Body of pancreas (tissue), 4 donors: ENCODE results near the gene RANBP3. TPM values are rescaled to one million over a fixed set of nuclear protein-coding genes. Genes with fewer than 3 reads are reported as not detected.

Experiments used
- ATAC-seq: fragments of 150-250 bp; one replicate; pipeline ENCODE4 v1.9.1; 2016
- DNase-seq, 4 donors: peaks; one replicate each; pipeline ENCODE4 v3.0.0-alpha.2; 2019
- H3K27ac ChIP-seq, 4 donors: fragments of 200-600 bp; sonication (generic); 1 replicate in 3 of 4; 2 replicates in 1 of 4; pipeline versions ENCODE4 v1.5.1 to v1.6.1; 2016 to 2019; ENCODE audit warnings: mild to moderate bottlenecking in 1 of 4, mixed read lengths in 1 of 4, moderate library complexity in 1 of 4
- H3K27me3 ChIP-seq, 2 donors: fragments of 200-600 bp; sonication (generic); one replicate each; pipeline ENCODE4 v1.6.0; 2016; ENCODE audit warnings: mild to moderate bottlenecking in 1 of 2
- H3K36me3 ChIP-seq, 2 donors: fragments of 200-600 bp; sonication (generic); replicated peaks in 1 of 2; 2 replicates each; pipeline ENCODE4 v1.5.1; 2016; ENCODE audit warnings: low read depth in 2 of 2; ENCODE audit not compliant: insufficient read depth in 1 of 2
- H3K4me1 ChIP-seq: fragments of 200-600 bp; sonication (generic); one replicate; pipeline ENCODE4 v1.6.0; 2016
- H3K4me3 ChIP-seq, 2 donors: fragments of 200-600 bp; sonication (generic); 1 replicate in 1 of 2; 2 replicates in 1 of 2; pipeline ENCODE4 v1.5.1; 2016 to 2019
- H3K9me3 ChIP-seq, 3 donors: fragments of 200-600 bp; sonication (generic); 1 replicate in 2 of 3; 2 replicates in 1 of 3; pipeline ENCODE4 v1.5.1; 2016
- POLR2A ChIP-seq, 3 donors: fragments of 450-650 bp; IDR thresholded peaks; one replicate each; pipeline ENCODE4 v1.6.1; 2016; ENCODE audit warnings: antibody characterized with exemption in 3 of 3, mild to moderate bottlenecking in 2 of 3
- WGBS, 2 donors: methylation state at CpG; one replicate each; pipeline ENCODE4 v1.1.5; 2017; 5-methylcytosine and 5-hydroxymethylcytosine counted together
- intact Hi-C: fragments of 100-400 bp; cut with DNase I; formaldehyde crosslinking; loops from one replicate; pipeline ENCODE4 v1.15.1; 2023
- total RNA-seq, 2 donors: library from RNA; depleted of rRNA; stranded (reverse); fragments of >200 nt; gene quantifications; one replicate each; pipeline ENCODE4 v1.1.0, GENCODE V29; 2016
- TF ChIP-seq, protein P1 (sequence below), 7 experiments: fragments of 450-650 bp in 4 of 7; fragments of 200-600 bp in 3 of 7; sonication (generic) in 3 of 7; IDR thresholded peaks; one replicate each; pipeline ENCODE4 v1.5.1; 2016 to 2019; ENCODE audit warnings: antibody characterized with exemption in 7 of 7

RANBP3 gene
- total RNA-seq, 2 donors from 2014 or later = 62.0 to 90.0 TPM

DNA sequence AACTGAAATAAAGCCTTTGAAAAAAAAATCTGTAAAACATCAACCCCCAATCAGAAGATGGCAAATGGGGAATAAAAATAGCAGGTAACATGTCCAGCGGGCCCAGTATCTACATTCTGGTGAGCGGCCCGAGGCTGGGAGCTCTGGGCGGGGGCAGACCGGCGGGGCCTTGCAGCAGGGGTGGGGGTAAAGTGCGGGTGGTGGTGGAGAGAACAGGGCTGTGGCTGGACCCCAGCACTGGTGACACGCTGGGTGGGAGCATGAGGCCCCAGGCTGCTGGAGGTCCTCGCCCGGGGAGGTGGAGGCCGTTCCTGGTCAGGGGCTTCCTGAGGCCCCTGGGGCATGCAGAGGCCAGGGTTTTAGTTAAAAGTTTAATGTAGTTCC is 62.2 kb downstream of the RANBP3 start:
- Histone ChIP-seq H3K4me1 (peaks cover 16% of the 10 kb centered on the region), H3K27ac (peak overlapping the region in 2 of 4 donors; percentile 76 to 79), H3K27me3 (no peaks in the 10 kb centered on the region), H3K36me3 (peaks cover 0 to 28% of the 10 kb centered on the region in 2 donors), H3K9me3 (no peaks in the 10 kb centered on the region), H3K4me3 (no peak overlapping the region)
- intact Hi-C loops = no loop called here
- ATAC-seq (no peak), DNase-seq (no peak)
- no peak for TF ChIP-seq POLR2A (IDR thresholded peaks at IDR 0.05)
- TF ChIP-seq, protein P1, sequence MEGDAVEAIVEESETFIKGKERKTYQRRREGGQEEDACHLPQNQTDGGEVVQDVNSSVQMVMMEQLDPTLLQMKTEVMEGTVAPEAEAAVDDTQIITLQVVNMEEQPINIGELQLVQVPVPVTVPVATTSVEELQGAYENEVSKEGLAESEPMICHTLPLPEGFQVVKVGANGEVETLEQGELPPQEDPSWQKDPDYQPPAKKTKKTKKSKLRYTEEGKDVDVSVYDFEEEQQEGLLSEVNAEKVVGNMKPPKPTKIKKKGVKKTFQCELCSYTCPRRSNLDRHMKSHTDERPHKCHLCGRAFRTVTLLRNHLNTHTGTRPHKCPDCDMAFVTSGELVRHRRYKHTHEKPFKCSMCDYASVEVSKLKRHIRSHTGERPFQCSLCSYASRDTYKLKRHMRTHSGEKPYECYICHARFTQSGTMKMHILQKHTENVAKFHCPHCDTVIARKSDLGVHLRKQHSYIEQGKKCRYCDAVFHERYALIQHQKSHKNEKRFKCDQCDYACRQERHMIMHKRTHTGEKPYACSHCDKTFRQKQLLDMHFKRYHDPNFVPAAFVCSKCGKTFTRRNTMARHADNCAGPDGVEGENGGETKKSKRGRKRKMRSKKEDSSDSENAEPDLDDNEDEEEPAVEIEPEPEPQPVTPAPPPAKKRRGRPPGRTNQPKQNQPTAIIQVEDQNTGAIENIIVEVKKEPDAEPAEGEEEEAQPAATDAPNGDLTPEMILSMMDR (IDR thresholded peaks at IDR 0.05) = no peak
- 81 to 88% methylated on average over 7 to 11 of the region's 11 CpGs for WGBS, 2 donors

DNA sequence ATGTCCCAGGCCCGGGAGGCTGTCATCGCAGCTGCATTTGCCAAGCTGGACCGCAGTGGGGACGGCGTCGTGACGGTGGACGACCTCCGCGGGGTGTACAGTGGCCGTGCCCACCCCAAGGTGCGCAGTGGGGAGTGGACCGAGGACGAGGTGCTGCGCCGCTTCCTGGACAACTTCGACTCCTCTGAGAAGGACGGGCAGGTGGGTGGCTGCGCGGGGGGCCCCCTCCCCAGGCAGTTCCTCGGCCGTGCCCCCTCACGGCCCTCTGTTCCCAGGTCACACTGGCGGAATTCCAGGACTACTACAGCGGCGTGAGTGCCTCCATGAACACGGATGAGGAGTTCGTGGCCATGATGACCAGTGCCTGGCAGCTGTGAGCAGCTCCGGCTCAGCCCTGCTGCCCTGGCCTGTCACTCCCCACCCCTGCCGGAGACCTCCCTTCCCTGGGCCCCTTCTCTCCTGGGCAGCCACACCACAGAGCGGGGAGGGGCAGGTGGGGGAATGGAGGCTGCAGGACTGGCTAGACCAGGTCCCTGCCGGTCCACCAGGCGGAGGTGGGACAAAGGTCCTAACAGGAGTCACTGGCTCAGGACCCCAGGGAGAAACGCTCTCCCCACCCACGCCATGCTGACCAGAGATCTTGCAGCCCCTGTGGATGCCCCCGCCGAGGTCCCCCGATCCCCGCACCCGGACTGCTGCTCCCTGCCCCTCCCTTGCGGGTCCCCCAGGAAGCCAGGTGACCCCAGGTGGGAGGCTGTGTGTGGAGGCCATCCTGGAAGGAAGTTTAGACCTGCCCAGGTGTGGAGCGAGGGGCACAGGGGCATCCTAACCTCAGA is 62.8 kb downstream of the RANBP3 start:
- DNase-seq (peak; percentile 35 to 56 (median 48)), ATAC-seq (peak; percentile 22)
- Histone ChIP-seq H3K27me3 (no peaks in the 10 kb centered on the region), H3K4me1 (peaks cover 16% of the 10 kb centered on the region), H3K27ac (peak overlapping the region in 3 of 4 donors; percentile 64 to 79 (median 76)), H3K36me3 (peaks cover 0 to 28% of the 10 kb centered on the region in 2 donors), H3K9me3 (no peaks in the 10 kb centered on the region), H3K4me3 (no peak overlapping the region)
- TF ChIP-seq POLR2A (IDR thresholded peaks at IDR 0.05) = no peak
- TF ChIP-seq, protein P1 (IDR thresholded peaks at IDR 0.05) = peak in 1 of 7 experiments; percentile 3
- 60 to 84% methylated on average over 9 to 42 of the region's 42 CpGs for WGBS, 2 donors
- intact Hi-C loops = no loop called here

DNA sequence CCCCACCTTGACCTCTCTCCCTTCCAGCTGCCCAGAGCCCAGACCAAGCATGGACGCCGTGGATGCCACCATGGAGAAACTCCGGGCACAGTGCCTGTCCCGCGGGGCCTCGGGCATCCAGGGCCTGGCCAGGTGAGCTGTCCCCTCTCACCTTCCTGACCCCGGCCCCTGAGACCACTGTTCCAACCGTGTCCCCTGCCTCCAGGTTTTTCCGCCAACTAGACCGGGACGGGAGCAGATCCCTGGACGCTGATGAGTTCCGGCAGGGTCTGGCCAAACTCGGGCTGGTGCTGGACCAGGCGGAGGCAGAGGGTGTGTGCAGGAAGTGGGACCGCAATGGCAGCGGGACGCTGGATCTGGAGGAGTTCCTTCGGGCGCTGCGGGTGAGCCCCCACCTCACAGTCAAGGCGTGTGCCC is 63.6 kb downstream of the RANBP3 start:
- Histone ChIP-seq H3K27me3 (no peaks in the 10 kb centered on the region), H3K4me3 (no peak overlapping the region), H3K27ac (peak overlapping the region; percentile 23 to 79 (median 70)), H3K4me1 (peaks cover 16% of the 10 kb centered on the region), H3K36me3 (peaks cover 0 to 28% of the 10 kb centered on the region in 2 donors), H3K9me3 (no peaks in the 10 kb centered on the region)
- ATAC-seq (peak; percentile 39), DNase-seq (no peak)
- WGBS, 2 donors = 62 to 72% methylated on average over 5 to 21 of the region's 22 CpGs
- intact Hi-C loops = no loop called here
- TF ChIP-seq, protein P1 (IDR thresholded peaks at IDR 0.05) = no peak
- no peak for TF ChIP-seq POLR2A (IDR thresholded peaks at IDR 0.05)

DNA sequence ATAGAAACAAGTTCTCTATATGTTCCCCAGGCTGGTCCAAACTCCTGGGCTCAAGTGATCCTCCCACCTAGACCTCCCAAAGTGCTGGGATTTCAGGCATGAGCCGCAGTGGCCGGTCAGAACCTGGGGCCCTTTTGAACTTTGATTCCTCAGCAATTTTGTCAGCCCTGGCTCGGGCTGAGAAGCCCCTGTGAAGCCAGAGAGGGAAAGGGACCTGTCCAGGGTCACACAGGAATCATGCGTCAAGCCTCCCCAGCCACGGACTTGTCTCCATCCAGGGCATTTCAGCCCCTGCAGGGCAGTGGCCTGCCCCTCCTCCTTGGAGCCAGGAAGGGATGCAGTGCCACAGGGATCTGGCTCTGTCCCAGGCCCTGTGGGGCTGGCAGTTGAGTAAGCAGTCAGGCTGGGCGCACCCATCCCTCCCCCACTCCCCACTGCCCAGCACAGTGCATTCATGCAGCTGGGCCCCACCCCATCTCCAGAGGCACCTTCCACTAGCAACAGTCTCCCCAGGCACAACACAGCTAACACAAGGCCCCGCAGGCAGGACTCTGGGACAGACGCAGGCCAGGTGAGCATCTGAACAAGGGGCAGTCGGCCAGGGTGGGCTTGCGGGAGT is 64.1 kb downstream of the RANBP3 start, which contains the start of gene CAPS:
CAPS (plus strand) TSS at position 516 of the 619 bp plus-strand sequence. CDS start 153 bp downstream, outside the sequence.
- Histone ChIP-seq H3K4me1 (peaks cover 16% of the 10 kb centered on the region), H3K36me3 (peaks cover 0 to 24% of the 10 kb centered on the region in 2 donors), H3K27ac (peak within 1 kb of the TSS; percentile 23 to 79 (median 70)), H3K27me3 (no peaks in the 10 kb centered on the region), H3K9me3 (no peaks in the 10 kb centered on the region), H3K4me3 (no peak within 1 kb of the TSS)
- ATAC-seq (peak; percentile 88), DNase-seq (peak; percentile 72 to 89 (median 84))
- WGBS, 2 donors = 56 to 75% methylated on average over 5 to 10 of the region's 10 CpGs
- intact Hi-C loops = no loop called here
- TF ChIP-seq, protein P1 (IDR thresholded peaks at IDR 0.05) = no peak
- TF ChIP-seq POLR2A (IDR thresholded peaks at IDR 0.05) = peak; percentile 20 to 59 (median 50)
